ENCODE results near the gene NOM1.
A peak's percentile ranks its signal among the peaks of the same experiment; 100 is the strongest.

GRCh38 chr7:156999958-157000726, 50.6 kb downstream of the NOM1 start:
- TF ChIP-seq CTCF (IDR thresholded peaks at IDR 0.05; ENCODE audit: insufficient read depth, low read depth, low read length) (no peak), EZH2 (IDR thresholded peaks at IDR 0.05; ENCODE audit: insufficient read depth, low read length) (peak; percentile 66)

All from astrocyte (in vitro differentiated cells and primary cell).